OCI-LY7 (cell line): Measurements from ENCODE around the gene COQ8B.

ENCODE experiments used
- CTCF ChIP-seq: fragments of 200-600 bp; sonication (generic); conservative IDR thresholded peaks from 2 replicates; pipeline ENCODE4 v1.5.1; 2014; ENCODE audit warnings: mild to moderate bottlenecking, antibody characterized with exemption, low read length, moderate library complexity, mixed read lengths
- EZH2phosphoT487 ChIP-seq: fragments of 200-600 bp; sonication (generic); IDR thresholded peaks from 2 replicates; pipeline ENCODE4 v1.6.1; 2018; ENCODE audit warnings: low read depth, borderline replicate concordance, mild to moderate bottlenecking, mixed run types, antibody characterized with exemption, low read length, moderate library complexity, mixed read lengths

GRCh38 chr19:40750058-40750873, 33.6 kb upstream of the COQ8B start, which contains the start of gene ACTMAP:
- TF ChIP-seq CTCF (no peak), EZH2phosphoT487 (no peak)
